Posterior vena cava (tissue), 2 donors: ENCODE measurements around the gene GAK. TPM values are rescaled to one million over a fixed set of nuclear protein-coding genes. Genes with fewer than 3 reads are reported as not detected.
A peak's percentile ranks its signal among the peaks of the same experiment; 100 is the strongest.
"Not testable (repeated sequence)": the region's sequence is repeated elsewhere in the genome, so short reads cannot be mapped to it uniquely, and the experiment has no call there.

Source experiments
- DNase-seq: peaks from one replicate; pipeline ENCODE4 v3.0.0-alpha.2; 2020; ENCODE audit warnings: low spot score
- intact Hi-C, 2 donors: fragments of 100-400 bp; cut with DNase I; formaldehyde crosslinking; loops; one replicate each; pipeline versions ENCODE4 v1.14.1 to v1.14.2; 2022 to 2023
- long read RNA-seq, 2 donors: library from polyadenylated mRNA; unstranded; transcript quantifications; one replicate each; pipeline ENCODE4 v2.0.0, GENCODE V29; 2020 to 2021
- total RNA-seq, 2 donors: library from RNA; stranded (reverse); fragmentation: NEBNext Ultra II Directional; extraction: Animal tissue kit (Norgen Biotek cat#: 25700); gene quantifications; one replicate each; pipeline ENCODE4 v1.2.1, GENCODE V29; 2021
- donor health status: DM: yes; HTN: yes; CAD: no.
- donor health status: DM: yes; HTN: yes; CAD: no.

GAK gene
- total RNA-seq, result 10 to 100 TPM; 63.5 to 73.5 TPM
- long read RNA-seq, donor 1, full-length matches to known transcripts, result 4 of 32 reads
- long read RNA-seq, donor 1, partial matches to known transcripts, result 13 of 32 reads
- long read RNA-seq, donor 1, other reads (novel, unspliced or antisense), result 15 of 32 reads
- long read RNA-seq, donor 2, partial matches to known transcripts, result 40 of 76 reads
- long read RNA-seq, donor 2, other reads (novel, unspliced or antisense), result 33 of 76 reads

GRCh38 chr4:931960-932712, at the start of gene GAK, which contains the start of gene TMEM175:
Gene GAK (minus strand): TSS chr4:932316. CDS start chr4:932187, 129 bp downstream.
Gene TMEM175 (plus strand): TSS chr4:932460. CDS start chr4:947740, 15,280 bp downstream.
- DNase-seq, result peak; percentile 99
- intact Hi-C loops, result no loop called here

- intact Hi-C loops, result no loop called here
- no peak for DNase-seq
Observed at GRCh38 chr4:978957-979701, 47.0 kb upstream of the GAK start.

- DNase-seq, intact Hi-C loops: not testable (repeated sequence)
Observed at GRCh38 chr4:976016-976415, 43.9 kb upstream of the GAK start.

- DNase-seq, result no peak
- intact Hi-C loops, result no loop called here
Observed at GRCh38 chr4:974668-975067, 42.6 kb upstream of the GAK start.

- intact Hi-C loops, result no loop called here
- peak; percentile 96 for DNase-seq
Observed at GRCh38 chr4:973431-974397, 41.6 kb upstream of the GAK start, which contains the start of gene DGKQ. Gene DGKQ (minus strand): TSS chr4:973569. CDS start chr4:973482, 87 bp downstream.

- intact Hi-C loops, result loop anchor here in 1 of 2 donors (1.0 kb wide), 1 partner anchor 74 kb away; no protein-coding TSS in a partner anchor
- DNase-seq, result no peak
Observed at GRCh38 chr4:972651-973424, 40.7 kb upstream of the GAK start.

GRCh38 chr4:971666-972500, 39.8 kb upstream of the GAK start:
- DNase-seq, result no peak
- intact Hi-C loops, result loop anchor here in 1 of 2 donors (1.0 kb wide), 1 partner anchor 75 kb away; no protein-coding TSS in a partner anchor

- no peak for DNase-seq
- intact Hi-C loops, result no loop called here
Observed at GRCh38 chr4:970854-971520, 38.9 kb upstream of the GAK start.

GRCh38 chr4:970046-970745, 38.1 kb upstream of the GAK start:
- no peak for DNase-seq
- intact Hi-C loops, result no loop called here

GRCh38 chr4:968621-969394, 36.7 kb upstream of the GAK start:
- intact Hi-C loops, result no loop called here
- no peak for DNase-seq

GRCh38 chr4:968221-968620, 36.1 kb upstream of the GAK start:
- intact Hi-C loops, result no loop called here
- no peak for DNase-seq

- intact Hi-C loops, result no loop called here
Observed at GRCh38 chr4:967113-968104, 35.3 kb upstream of the GAK start.

GRCh38 chr4:966266-967112, 34.4 kb upstream of the GAK start:
- intact Hi-C loops, result no loop called here
- DNase-seq, result no peak

More at GRCh38 chr4:967113-968104, 35.3 kb upstream of the GAK start:
- no peak for DNase-seq
